PFSK-1 (cell line): ENCODE measurements around the gene SPOCD1.

ENCODE experiments used
- SIN3A ChIP-seq: IDR thresholded peaks from 2 replicates; pipeline ENCODE4 v1.6.1; 2012; ENCODE audit warnings: mild to moderate bottlenecking, low read length, moderate library complexity, borderline replicate concordance; ENCODE audit not compliant: insufficient read depth
- TAF1 ChIP-seq: IDR thresholded peaks from 2 replicates; pipeline ENCODE4 v1.6.1; 2012; ENCODE audit warnings: low read length, control low read depth, borderline replicate concordance; ENCODE audit not compliant: insufficient read depth
- TF ChIP-seq, protein P1 (sequence below), 2 experiments: IDR thresholded peaks; 2 replicates each; pipeline versions ENCODE4 v1.6.1 to v1.8.0; 2011 to 2012; ENCODE audit warnings: low read depth in 2 of 2, low read length in 2 of 2, control low read depth in 1 of 2, inconsistent platforms in 1 of 2, mild to moderate bottlenecking in 1 of 2, moderate library complexity in 1 of 2; ENCODE audit not compliant: insufficient read depth in 1 of 2

DNA sequence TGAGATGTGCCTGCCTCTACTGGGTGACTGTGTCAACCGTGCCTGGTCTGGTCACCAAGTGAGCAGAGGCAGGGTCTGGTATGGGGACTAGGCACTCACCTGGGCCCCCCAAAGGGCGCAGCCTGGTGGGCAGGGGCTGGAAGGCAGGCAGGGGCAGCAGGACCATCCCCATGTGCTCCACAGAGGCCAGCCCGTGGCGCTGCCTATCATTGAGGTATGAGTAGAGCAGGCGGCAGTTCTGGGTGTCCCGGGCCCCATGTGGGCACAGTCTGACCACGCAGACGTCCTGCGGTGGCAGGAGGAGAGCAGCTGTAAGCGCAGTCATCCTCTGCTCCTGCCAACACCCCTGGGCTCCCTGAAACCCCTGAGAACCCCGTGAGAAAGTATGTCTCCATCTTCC, 23.7 kb downstream of the SPOCD1 start:
- TF ChIP-seq SIN3A (no peak), TAF1 (no peak)
- TF ChIP-seq, protein P1, sequence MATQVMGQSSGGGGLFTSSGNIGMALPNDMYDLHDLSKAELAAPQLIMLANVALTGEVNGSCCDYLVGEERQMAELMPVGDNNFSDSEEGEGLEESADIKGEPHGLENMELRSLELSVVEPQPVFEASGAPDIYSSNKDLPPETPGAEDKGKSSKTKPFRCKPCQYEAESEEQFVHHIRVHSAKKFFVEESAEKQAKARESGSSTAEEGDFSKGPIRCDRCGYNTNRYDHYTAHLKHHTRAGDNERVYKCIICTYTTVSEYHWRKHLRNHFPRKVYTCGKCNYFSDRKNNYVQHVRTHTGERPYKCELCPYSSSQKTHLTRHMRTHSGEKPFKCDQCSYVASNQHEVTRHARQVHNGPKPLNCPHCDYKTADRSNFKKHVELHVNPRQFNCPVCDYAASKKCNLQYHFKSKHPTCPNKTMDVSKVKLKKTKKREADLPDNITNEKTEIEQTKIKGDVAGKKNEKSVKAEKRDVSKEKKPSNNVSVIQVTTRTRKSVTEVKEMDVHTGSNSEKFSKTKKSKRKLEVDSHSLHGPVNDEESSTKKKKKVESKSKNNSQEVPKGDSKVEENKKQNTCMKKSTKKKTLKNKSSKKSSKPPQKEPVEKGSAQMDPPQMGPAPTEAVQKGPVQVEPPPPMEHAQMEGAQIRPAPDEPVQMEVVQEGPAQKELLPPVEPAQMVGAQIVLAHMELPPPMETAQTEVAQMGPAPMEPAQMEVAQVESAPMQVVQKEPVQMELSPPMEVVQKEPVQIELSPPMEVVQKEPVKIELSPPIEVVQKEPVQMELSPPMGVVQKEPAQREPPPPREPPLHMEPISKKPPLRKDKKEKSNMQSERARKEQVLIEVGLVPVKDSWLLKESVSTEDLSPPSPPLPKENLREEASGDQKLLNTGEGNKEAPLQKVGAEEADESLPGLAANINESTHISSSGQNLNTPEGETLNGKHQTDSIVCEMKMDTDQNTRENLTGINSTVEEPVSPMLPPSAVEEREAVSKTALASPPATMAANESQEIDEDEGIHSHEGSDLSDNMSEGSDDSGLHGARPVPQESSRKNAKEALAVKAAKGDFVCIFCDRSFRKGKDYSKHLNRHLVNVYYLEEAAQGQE (IDR thresholded peaks at IDR 0.05; ENCODE audit: insufficient read depth in 1 of 2, low read depth in 2 of 2, low read length in 2 of 2), result no peak
